H7 (cell line): ENCODE data around the gene EIF4G2. TPM values are rescaled to one million over a fixed set of nuclear protein-coding genes. Genes with fewer than 3 reads are reported as not detected.

Experiments used
- DNase-seq: peaks from one replicate; pipeline ENCODE4 v3.0.0; 2012
- H3K27me3 ChIP-seq: 2 replicates; pipeline ENCODE4 v1.6.0; 2011; ENCODE audit warnings: mild to moderate bottlenecking, low read length; ENCODE audit not compliant: control insufficient read depth, insufficient read depth
- H3K36me3 ChIP-seq: replicated peaks from 2 replicates; pipeline ENCODE4 v1.5.1; 2011; ENCODE audit warnings: low read length; ENCODE audit not compliant: control insufficient read depth, insufficient read depth
- H3K4me3 ChIP-seq: 2 replicates; pipeline ENCODE4 v1.5.1; 2011; ENCODE audit warnings: low read depth, mild to moderate bottlenecking, control low read depth, low read length, moderate library complexity; ENCODE audit not compliant: insufficient read depth
- total RNA-seq: library from RNA; depleted of rRNA; stranded (reverse); fragments of >200 nt; shearing (Covaris generic); gene quantifications from 2 replicates; pipeline ENCODE4 v1.2.3, GENCODE V29; 2014

EIF4G2 gene
- total RNA-seq, 1 experiment from 2014 or later: 799 TPM

DNA sequence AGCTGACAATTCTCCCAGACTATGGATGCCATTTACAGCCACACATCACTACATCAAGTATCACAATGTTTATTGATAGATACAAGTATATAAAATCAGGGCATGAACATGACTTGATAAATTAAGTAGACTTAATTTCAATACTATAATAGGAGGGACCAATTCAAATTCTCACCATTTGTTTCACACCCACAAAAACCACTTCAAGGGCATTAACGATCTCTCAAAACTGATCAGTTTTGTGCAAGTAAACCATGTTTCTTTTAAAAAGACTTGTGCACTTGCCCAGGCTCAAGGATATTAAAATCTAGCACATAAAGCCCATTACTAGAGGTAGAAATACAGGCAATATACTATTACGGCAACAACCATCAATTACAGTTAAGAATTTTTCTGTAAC, 11.7 kb downstream of the EIF4G2 start:
- Histone ChIP-seq H3K36me3 (peaks cover 45% of the 10 kb centered on the region), H3K27me3 (no peaks in the 10 kb centered on the region), H3K4me3 (no peak overlapping the region)
- no peak for DNase-seq

DNA sequence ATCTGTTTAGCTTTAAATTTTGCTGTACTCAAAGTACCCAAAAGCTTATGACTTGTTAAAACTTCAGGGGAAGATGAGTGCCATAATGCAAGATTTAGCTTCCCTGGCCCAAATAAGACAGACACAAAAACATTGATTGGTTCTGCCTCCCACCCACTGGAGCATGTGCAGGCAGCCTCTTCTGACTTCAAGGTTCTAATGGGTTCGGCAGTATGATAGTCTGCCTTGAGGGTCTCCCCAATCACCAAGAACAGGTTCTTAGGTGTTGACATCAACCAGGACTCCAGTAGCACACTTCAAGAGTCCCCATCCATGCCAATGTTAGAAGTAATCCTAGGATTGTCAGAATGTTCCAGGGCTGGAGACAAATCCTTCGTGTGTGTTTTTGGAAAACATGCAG, 12.5 kb downstream of the EIF4G2 start:
- DNase-seq: no peak
- Histone ChIP-seq H3K27me3 (no peaks in the 10 kb centered on the region), H3K4me3 (no peak overlapping the region), H3K36me3 (peaks cover 39% of the 10 kb centered on the region)

DNA sequence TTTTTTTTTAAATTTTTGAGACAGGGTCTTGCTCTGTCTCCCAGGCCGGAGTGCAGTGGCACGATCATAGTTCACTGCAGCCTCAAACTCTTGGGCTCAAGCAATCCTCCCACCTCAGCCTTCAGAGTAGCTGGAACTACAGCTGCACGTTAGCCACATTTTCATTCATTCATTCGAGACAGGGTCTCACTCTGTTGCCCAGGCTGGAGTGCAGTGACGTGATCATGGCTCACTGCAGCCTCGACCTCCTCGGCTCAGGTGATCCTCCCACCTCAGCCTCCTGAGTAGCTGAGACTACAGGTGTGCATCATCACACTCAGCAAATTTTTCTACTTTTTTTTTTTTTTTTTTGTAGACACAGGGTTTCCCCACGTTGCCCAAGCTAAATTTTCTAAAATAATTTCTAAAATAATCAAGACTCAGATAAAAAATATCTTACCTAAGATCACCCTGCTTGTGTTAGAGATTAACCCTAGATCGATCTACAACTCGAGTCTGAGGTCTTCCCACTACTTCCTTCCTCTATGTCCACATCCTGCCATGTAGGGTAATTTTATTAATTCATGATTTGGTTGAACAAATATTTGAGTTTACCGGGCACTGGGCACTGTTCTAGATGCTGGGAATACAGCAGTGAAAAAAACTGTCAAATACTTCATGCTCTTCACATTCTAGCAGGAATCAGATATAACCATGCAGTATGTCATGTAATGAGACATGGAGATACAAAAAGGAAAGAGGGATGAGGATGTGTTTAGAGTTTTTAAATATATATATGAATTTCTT, 15.1 kb downstream of the EIF4G2 start:
- Histone ChIP-seq H3K4me3 (no peak overlapping the region), H3K36me3 (peaks cover 16% of the 10 kb centered on the region), H3K27me3 (no peaks in the 10 kb centered on the region)
- no peak for DNase-seq

DNA sequence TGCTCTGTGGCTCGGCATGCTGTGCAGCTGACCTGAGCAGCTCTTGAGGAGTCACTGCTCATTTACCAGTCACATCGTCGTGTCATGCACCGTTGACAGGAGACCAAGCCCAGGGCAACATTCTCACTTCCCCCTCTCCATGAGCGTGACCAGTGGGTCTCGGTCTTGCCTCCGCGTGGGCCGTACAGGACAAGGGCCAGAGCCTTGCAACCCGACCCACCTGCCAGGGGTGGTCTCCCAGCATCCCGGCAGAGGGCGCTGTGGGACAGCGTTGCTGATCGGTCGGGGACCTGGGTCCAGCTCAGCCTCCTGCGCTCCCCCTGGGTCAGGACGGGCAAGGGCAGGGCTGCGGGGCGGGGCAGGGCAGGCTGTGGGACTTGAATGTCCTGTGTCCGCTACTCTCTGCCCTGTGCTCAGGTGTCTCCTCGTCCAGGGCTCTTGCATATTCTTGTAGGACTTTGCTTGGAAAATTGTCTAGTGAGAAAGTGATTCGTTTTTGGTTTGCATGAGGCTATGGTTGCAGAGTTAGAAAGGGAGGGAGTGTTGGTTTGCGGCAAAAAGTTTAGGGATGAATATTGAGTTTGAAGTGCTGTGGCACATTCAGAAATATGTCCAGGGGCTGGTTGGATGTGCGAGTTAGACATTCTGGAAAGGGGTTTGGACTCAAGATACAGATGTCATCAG, 16.2 kb downstream of the EIF4G2 start:
- no peak overlapping the region; the same call in 1 of the 2 replicates for H3K4me3 ChIP-seq

DNA sequence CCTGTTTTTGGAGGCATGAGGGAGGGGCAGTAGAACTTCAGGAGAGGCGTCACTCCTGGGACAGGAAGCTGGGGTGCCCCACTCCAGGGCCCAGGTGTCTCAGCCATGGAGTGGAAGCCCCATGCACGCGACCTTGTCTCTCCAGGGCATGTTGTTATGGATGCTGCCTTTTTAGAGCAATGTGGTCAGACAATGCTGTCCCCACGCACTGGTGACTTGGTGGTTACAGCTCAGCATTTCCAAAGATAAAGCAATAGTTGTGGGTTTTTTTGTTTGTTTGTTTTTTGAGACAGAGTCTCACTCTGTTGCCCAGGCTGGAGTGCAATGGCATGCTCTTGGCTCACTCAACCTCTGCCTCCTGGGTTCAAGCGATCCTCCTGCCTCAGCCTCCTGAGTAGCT, 22.3 kb downstream of the EIF4G2 start:
- Histone ChIP-seq H3K27me3 (no peaks in the 10 kb centered on the region), H3K4me3 (no peak overlapping the region), H3K36me3 (no peaks in the 10 kb centered on the region)
- DNase-seq: no peak

More for the DNA sequence above, 16.2 kb downstream of the EIF4G2 start:
- Histone ChIP-seq H3K27me3 (no peaks in the 10 kb centered on the region), H3K36me3 (peaks cover 6% of the 10 kb centered on the region)
- peak; percentile 95 for DNase-seq

- Histone ChIP-seq H3K36me3 (no peaks in the 10 kb centered on the region), H3K27me3 (no peaks in the 10 kb centered on the region), H3K4me3 (no peak overlapping the region)
- no peak for DNase-seq
These were observed 23.6 kb downstream of the EIF4G2 start for GRCh38 chr11:10785146-10785474.

DNA sequence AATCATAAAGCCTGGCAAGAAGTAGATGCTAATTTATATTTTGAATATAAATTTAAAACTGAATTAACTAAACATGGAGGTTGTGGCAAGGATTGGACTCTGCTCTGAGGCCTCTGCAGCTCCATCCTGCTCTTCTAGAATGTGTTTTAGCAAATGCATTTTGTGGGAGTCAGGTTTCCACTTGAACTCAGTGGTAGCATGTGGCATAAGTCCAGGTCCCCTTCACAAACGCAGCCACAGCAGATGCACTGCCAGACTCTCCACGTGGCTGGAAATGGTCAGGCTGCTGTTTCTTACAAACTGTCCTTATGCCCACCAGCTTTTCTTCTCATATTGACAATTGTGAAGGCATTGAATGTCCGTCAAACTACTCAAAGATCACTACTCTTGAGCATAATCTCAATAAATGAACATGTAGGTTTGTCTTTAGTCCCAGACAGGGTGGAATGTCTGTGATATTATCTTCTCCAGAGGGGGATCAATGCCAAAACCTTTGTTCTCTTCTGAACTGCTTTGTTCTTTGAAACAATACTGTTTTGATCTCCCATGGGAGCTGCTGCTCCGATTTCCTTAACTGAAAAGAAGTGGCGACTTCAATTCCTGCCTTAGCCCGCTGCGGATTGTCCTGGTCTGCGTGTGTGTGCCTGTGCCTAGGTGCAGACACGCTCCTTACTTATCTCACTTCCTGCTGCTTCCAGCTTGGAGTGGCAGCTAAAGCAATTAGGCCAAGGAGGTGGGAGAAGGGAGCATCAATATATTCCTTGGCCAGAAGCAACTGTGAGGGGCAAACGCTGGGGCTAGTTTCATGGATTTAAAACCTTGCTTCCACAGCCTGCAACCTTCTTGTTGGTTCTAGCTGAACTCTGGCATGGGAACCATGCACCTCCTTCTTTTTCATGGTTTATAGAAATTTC, 24.2 kb downstream of the EIF4G2 start:
- no peak for DNase-seq
- no peaks in the 10 kb centered on the region for H3K36me3 ChIP-seq
- no peaks in the 10 kb centered on the region for H3K27me3 ChIP-seq
- H3K4me3 ChIP-seq: no peak overlapping the region

DNA sequence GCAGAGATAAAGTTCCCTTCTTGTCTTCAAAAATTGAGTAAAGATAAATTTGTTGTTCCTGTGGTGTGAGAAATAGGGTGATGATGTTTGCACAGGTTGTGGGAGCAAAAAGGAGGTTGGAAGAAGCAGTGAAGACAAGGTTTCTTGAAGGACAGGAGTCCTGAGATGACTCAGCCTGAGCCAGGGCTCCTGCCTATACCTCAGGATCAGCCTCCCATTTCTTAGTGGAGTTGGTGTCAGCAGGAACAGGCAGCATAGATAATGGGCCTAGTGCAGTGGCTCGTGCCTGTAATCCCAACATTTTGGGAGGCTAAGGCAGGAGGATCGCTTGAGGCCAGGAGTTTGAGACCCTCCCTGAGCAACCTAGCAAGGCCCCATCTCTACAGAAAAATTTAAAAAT, 28.7 kb downstream of the EIF4G2 start:
- Histone ChIP-seq H3K27me3 (no peaks in the 10 kb centered on the region), H3K4me3 (no peak overlapping the region)
- DNase-seq: no peak

DNA sequence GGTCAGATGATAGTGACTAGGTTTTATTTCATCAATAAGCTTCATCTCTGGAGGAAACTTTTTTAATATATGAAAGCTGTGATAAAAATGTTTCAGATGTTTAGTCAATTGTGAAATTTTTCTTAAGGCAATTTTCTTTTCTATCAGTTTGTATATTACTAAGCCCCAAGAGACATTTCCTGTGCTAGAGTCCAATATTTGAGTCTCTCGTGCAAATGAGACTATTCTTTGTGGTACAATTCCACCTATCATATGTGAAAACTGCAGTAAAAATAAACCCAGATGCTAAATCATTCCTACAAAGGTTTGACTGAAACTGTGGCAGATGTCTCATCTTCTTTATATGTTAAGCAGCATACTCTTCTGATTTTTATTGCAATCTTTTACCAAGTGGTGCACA, 29.6 kb downstream of the EIF4G2 start:
- H3K27me3 ChIP-seq: no peaks in the 10 kb centered on the region
- no peak overlapping the region for H3K4me3 ChIP-seq
- peaks cover 13% of the 10 kb centered on the region for H3K36me3 ChIP-seq
- no peak for DNase-seq

More for the DNA sequence above, 28.7 kb downstream of the EIF4G2 start:
- H3K36me3 ChIP-seq: peaks cover 12% of the 10 kb centered on the region

- Histone ChIP-seq H3K36me3 (peaks cover 15% of the 10 kb centered on the region), H3K4me3 (no peak overlapping the region), H3K27me3 (no peaks in the 10 kb centered on the region)
- no peak for DNase-seq
These were observed 30.3 kb downstream of the EIF4G2 start for GRCh38 chr11:10778217-10778970.

DNA sequence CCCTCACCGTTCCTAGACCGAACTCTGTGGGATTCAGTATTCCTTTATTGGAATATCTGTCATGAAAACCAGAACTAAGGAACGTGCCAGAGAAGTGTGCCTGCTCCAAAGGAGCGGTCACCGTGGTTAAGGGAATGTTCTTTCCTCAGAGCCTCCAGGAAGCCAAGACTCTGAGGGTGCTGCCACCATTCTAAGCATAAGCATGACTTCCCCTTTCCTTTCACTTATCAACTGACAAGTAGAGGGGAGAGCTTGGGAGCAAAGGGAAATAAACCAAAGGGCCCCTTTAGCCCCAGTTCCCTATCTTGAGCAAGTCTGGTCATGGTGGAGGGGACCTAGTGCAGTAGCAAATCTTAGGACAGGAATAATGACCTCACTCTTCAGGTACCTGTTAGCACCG, 30.9 kb downstream of the EIF4G2 start:
- H3K27me3 ChIP-seq: no peaks in the 10 kb centered on the region
- no peak overlapping the region for H3K4me3 ChIP-seq
- DNase-seq: no peak
- peaks cover 15% of the 10 kb centered on the region for H3K36me3 ChIP-seq

DNA sequence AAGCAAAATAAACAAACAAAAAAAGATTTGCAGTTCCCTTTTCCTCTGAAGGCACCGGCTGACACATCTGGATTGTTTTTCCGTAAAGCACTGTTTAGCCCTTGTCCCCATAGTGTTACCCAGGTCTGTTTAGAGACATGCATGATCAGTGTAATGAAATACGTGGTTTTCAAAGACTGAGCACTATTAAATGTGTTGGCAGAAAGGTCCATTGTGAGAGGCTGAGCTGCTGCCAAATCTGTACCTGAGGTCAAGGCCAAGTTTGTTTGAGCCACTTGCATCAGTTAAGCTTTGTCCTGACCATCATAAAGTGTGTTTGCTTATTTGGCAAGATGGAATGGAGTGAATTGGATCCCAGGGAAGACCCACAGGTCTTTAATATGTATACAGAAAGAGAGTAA, 31.3 kb downstream of the EIF4G2 start:
- H3K27me3 ChIP-seq: no peaks in the 10 kb centered on the region
- no peak for DNase-seq
- no peak overlapping the region for H3K4me3 ChIP-seq
- peaks cover 15% of the 10 kb centered on the region for H3K36me3 ChIP-seq

DNA sequence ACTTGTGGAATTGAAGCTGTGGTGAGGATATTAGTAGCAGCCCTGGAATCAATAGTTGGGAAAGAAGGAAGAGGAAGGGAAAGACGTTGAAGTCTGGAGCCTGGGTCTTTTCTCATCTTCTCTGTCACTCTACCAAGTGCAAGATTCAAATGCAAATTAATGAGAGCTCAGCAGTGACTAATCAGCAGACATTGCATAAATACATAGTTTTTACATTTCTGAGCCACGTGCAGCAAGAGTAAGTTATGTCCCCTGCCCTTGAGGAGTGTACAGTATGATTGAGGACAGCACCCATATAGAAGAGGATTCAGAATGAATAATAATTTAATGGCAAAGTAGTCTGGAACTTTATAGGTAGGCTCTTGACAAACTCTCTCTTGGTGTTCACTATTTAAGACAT, 33.9 kb downstream of the EIF4G2 start:
- DNase-seq: no peak

GRCh38 chr11:10771457-10771856, 37.3 kb downstream of the EIF4G2 start:
- H3K36me3 ChIP-seq: peaks cover 13% of the 10 kb centered on the region
- DNase-seq: no peak
- H3K4me3 ChIP-seq: no peak overlapping the region

More for the DNA sequence above, 33.9 kb downstream of the EIF4G2 start:
- Histone ChIP-seq H3K4me3 (no peak overlapping the region), H3K36me3 (peaks cover 16% of the 10 kb centered on the region), H3K27me3 (no peaks in the 10 kb centered on the region)

More at GRCh38 chr11:10771457-10771856, 37.3 kb downstream of the EIF4G2 start:
- no peaks in the 10 kb centered on the region for H3K27me3 ChIP-seq
